WI38 (cell line): ENCODE data around the gene NCL.

Source experiments
- H3K4me3 ChIP-seq: 2 replicates; pipeline ENCODE4 v1.5.1; 2011; ENCODE audit warnings: low read depth, mild to moderate bottlenecking, control low read depth, low read length
- TF ChIP-seq, protein P1 (sequence below): IDR thresholded peaks from 2 replicates; pipeline ENCODE4 v1.5.1; 2012; ENCODE audit warnings: low read depth, mild to moderate bottlenecking, control low read depth, low read length

The NCL gene

DNA sequence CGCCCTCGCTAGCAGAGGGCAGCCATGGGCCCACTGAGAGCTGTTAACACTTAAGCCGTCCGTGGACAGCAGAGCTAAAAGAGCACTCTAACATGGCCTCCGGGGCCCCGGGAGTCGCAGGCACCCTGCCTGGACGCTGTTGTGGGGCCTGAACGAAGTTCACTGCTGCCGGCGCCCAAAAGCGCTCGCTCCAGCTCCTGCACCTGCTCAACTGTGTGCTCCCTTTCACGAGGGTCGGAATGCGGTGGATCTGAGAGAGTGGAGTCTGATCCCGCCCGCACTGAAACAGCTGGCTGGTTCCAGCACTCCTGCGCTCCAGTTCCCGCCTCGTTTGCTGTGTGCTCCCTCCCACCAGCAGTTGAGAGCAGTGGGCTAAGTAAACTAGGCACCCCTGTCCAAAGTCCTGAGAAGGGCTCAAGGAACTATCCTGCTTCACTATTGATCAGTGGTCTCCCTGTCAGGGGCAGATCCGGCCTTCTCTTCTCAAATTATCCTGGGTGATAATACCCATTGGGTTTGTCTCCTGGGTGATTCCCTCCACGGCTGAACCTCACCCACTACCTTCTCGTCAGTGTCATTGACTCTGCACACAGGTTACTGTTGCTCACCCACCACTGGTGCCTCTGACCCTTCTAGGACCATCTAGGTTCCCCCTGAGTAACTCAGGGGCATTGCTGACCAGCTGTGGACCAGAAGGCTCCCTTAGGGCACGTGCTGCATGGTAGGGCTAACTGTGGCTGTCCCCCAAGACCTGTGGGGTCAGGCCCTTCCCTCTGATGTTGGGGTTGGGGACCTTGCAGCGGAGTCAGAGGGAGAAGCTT lies 45.3 kb downstream of the NCL start:
- no peak overlapping the region for H3K4me3 ChIP-seq

DNA sequence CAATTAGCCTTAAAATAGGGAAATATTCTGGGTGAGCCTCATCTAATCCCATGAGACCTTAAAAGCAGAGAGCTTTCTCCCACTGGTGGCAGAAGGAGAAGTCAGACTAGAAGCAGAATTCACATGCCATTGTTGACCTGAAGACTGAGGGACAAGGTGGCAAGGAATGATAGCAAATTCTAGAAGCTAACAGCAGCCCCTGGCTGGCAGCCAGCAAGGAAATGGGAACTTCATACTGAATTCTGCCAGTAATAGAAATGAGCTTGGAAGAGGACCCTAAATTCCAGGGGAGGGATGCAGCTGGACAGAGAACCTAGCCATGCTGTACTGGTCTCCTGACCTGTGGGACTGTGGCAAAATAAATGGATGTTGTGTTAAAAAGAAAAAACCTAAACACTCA lies 49.3 kb downstream of the NCL start:
- TF ChIP-seq, protein P1, sequence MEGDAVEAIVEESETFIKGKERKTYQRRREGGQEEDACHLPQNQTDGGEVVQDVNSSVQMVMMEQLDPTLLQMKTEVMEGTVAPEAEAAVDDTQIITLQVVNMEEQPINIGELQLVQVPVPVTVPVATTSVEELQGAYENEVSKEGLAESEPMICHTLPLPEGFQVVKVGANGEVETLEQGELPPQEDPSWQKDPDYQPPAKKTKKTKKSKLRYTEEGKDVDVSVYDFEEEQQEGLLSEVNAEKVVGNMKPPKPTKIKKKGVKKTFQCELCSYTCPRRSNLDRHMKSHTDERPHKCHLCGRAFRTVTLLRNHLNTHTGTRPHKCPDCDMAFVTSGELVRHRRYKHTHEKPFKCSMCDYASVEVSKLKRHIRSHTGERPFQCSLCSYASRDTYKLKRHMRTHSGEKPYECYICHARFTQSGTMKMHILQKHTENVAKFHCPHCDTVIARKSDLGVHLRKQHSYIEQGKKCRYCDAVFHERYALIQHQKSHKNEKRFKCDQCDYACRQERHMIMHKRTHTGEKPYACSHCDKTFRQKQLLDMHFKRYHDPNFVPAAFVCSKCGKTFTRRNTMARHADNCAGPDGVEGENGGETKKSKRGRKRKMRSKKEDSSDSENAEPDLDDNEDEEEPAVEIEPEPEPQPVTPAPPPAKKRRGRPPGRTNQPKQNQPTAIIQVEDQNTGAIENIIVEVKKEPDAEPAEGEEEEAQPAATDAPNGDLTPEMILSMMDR, result no peak
- H3K4me3 ChIP-seq, result no peak overlapping the region

More for the DNA sequence above, 45.3 kb downstream of the NCL start:
- TF ChIP-seq, protein P1, result no peak

DNA sequence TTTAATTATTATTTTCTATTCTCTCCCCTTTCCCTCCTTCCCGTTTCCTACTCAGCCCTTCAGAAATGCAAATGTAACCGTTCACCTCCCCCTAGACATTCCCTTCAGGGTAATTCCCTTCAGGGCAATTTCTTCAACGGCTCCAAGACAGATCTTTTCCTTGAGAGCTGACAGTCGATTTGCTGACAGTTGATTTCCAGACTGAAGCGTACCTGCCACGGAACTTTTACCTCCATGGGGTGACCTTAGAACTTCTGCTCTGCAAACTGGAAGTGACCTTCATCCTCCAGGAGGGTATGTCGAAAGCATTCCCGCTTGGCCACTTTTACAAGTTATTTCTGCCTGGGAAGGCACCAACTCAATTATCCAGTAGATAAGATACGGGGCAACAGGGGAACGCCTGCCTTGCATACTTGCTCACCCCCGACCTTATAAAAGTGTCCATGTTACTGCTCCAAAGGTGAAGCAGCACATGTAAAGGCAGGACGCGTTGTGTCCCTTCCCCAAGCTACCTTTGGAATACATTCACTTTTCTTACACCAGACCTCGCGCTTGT lies 50.3 kb downstream of the NCL start:
- TF ChIP-seq, protein P1, result no peak
- H3K4me3 ChIP-seq, result no peak overlapping the region

DNA sequence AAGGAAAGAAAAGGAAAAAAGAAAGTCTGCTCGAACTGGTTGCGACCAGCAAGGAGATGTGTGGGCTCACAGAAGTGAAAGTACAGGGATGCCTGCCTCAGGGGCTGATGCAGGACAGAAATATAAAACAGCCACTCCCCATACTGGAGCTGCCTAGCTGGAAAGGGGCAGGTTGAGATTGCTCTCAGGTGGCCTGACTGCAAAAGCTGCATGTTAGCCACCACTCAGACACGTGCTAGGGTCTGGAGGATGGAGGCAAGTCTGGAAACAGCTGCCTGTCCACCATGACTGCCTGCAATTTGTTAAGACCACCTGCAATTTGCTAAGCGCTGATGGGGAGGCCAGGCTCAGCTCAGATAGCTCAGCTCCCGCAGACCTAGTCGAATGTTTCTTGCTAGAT lies 50.8 kb downstream of the NCL start:
- TF ChIP-seq, protein P1, result no peak
- no peak overlapping the region for H3K4me3 ChIP-seq

DNA sequence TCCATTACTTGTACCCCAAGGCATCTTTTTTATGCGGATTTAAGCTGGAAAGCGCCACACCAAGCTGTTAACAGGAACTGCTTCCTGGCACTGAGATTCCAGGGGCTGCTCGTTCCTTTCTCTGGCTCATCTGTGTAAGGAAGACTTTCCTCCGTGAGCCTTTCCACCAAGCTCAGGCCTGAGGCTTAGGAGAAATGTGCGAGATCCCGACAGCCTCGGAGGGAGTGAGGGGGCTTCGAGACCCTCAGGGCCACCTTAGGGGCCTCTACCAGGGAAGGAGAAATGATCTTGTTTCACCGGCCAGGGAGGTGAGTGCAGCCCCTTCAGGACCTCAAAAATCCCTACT lies 51.7 kb downstream of the NCL start:
- TF ChIP-seq, protein P1, result no peak
- peak overlapping the region; percentile 71 for H3K4me3 ChIP-seq

DNA sequence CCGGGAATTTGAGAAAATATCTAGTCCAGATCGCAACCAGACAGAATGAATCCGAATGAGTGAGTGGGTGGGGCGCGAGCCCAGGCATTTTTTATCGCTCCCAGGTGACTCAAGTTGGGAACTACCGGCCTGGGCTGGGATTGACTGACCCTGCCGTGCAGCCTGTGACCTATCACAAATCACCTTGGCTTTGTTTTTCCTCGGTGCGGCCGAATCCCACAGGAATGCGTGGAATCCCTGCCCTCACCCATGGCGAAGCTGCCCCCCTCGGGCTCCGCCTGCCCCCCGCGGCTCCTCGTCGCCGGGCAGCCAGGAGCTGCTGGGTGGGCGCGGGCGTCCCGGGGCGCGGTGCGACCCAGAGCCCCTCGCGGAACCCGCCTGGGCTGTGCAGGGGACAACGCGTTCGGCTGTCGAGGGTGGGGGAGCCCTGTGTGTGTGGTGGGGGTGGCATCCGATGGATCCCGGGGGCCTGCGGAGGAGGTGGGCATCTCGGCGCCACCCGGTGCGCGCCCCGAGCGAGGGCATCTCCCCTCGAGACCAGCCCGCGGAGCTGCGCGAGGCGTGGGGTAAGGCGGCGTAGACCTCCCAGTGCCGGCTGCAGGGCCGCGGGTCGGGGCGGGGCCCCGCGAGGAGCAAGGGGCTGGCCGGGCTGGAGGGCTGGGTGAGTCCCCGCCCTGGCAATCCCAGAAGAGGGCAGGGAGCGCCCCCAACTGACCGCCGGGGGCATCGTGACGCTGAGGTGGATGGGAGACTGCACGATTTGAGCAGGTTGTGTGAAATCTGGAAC lies 52.3 kb downstream of the NCL start:
- TF ChIP-seq, protein P1, result peak; percentile 93

DNA sequence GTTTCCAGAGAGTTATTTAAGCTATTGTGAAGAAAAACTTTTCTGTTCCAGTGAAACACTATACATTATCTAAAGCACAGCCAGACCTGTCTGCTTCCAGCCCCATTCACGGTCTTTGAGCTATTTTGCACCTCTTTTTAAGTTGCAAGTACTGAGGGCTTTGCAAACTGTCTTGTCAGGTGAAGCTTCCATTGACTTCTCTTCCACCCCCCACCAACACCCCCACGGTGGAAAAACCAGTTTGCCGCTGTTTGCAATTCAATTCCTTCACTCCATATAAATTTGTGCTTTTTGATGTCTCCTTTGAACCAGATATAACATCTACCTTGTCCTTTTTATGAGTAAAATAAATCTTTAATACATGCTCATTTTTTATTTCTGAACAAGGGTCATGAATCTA lies 53.0 kb downstream of the NCL start:
- TF ChIP-seq, protein P1, result no peak
- H3K4me3 ChIP-seq, result no peak overlapping the region

More for the DNA sequence above, 52.3 kb downstream of the NCL start:
- peak overlapping the region; percentile 71 for H3K4me3 ChIP-seq
